Lung (tissue), 12 donors: Measurements from ENCODE around the gene COLEC12. TPM values are rescaled to one million over a fixed set of nuclear protein-coding genes. Genes with fewer than 3 reads are reported as not detected.

Source experiments
- ATAC-seq: fragments of 200-7000 bp; cut with Tn5 transposase; one replicate; pipeline ENCODE4 v1.9.1; 2020; ENCODE audit warnings: moderate number of reproducible peaks; ENCODE audit not compliant: insufficient read depth, low FRiP score
- DNase-seq, 3 donors: peaks; one replicate each; pipeline ENCODE4 v3.0.0-alpha.2; 2013 to 2017
- H3K27ac ChIP-seq, 2 donors: one replicate each; pipeline ENCODE4 v1.5.1; 2013; ENCODE audit warnings: mild to moderate bottlenecking in 2 of 2, moderate library complexity in 2 of 2, control low read depth in 1 of 2, inconsistent platforms in 1 of 2, low read depth in 1 of 2, low read length in 1 of 2
- H3K27me3 ChIP-seq, 3 donors: one replicate each; pipeline ENCODE4 v1.5.1; 2013; ENCODE audit warnings: low read length in 2 of 3; ENCODE audit not compliant: control insufficient read depth in 3 of 3, insufficient read depth in 3 of 3
- H3K36me3 ChIP-seq, 4 donors: one replicate each; pipeline ENCODE4 v1.5.1; 2013; ENCODE audit warnings: low read length in 4 of 4, mild to moderate bottlenecking in 1 of 4, moderate library complexity in 1 of 4; ENCODE audit not compliant: control insufficient read depth in 4 of 4, insufficient read depth in 4 of 4
- H3K4me1 ChIP-seq, 5 donors: one replicate each; pipeline ENCODE4 v1.5.1; 2013; ENCODE audit warnings: low read length in 5 of 5, mild to moderate bottlenecking in 2 of 5, moderate library complexity in 1 of 5; ENCODE audit not compliant: control insufficient read depth in 5 of 5, insufficient read depth in 5 of 5
- H3K4me3 ChIP-seq: one replicate; pipeline ENCODE4 v1.5.1; 2013; ENCODE audit warnings: mild to moderate bottlenecking, control low read depth, moderate library complexity
- H3K9ac ChIP-seq, 2 donors: one replicate each; pipeline ENCODE4 v1.5.1; 2013; ENCODE audit warnings: low read length in 2 of 2, control low read depth in 1 of 2; ENCODE audit not compliant: insufficient read depth in 1 of 2
- H3K9me3 ChIP-seq, 4 donors: one replicate each; pipeline ENCODE4 v1.5.1; 2013; ENCODE audit warnings: low read length in 3 of 4, mild to moderate bottlenecking in 1 of 4, moderate library complexity in 1 of 4; ENCODE audit not compliant: control insufficient read depth in 4 of 4, insufficient read depth in 3 of 4
- WGBS, 2 donors: extraction: QIAGEN DNeasy Blood & Tissue Kit; methylation state at CpG; one replicate each; pipeline ENCODE4 v1.1.7; 2013; 5-methylcytosine and 5-hydroxymethylcytosine counted together
- polyA plus RNA-seq, 2 donors: library from polyadenylated mRNA; stranded (reverse); fragments of 200-250 nt; gene quantifications; one replicate each; pipeline ENCODE4 v1.2.1, GENCODE V29; 2013
- total RNA-seq, 2 donors: library from RNA; depleted of rRNA in 1 of 2; stranded (reverse); fragments of >200 nt in 1 of 2; gene quantifications; one replicate each; pipeline ENCODE4 v1.2.1, GENCODE V29; 2014 to 2021
- TF ChIP-seq, protein P1 (sequence below): IDR thresholded peaks from 2 replicates; pipeline ENCODE4 v1.5.1; 2012; ENCODE audit warnings: mild to moderate bottlenecking; ENCODE audit errors: control extremely low read depth, extremely low read depth
- donor health status: control.
- donor health status: control.
- donor health status: Bipolar disorder and iron deficiency.
- donor health status: healthy.
- donor health status: DM: yes; HTN: yes; CAD: no.

The COLEC12 gene
- total and polyA plus RNA-seq, 4 donors = 10.3 to 108 (median 28.1) TPM

- DNase-seq = no peak
- H3K27ac ChIP-seq = no peak overlapping the region
- ATAC-seq = no peak
Observed at GRCh38 chr18:404061-404636, 96.4 kb downstream of the COLEC12 start.

DNA sequence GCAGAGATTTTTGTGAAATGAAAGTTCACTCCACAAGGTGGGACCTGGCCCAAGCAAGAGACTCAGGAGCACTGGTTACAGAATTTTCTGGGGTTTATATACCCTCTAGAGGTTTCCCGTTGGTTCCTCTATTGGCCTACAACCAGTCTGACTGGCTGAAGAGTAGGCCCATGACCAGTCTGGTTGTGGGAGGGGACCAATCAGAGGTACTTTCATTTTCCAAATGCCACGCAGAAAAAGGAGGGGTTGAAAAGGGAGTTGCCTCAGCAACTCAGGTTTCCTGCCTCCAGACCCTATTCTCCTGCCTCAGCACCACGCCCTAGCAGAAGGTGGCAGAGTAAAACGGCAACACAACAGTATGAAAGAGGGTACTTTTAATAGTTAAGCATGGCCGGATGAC, 98.4 kb downstream of the COLEC12 start:
- WGBS, 2 donors = 84 to 85% methylated on average over 5 of the region's 5 CpGs
- ATAC-seq = no peak
- no peak overlapping the region for H3K9ac ChIP-seq
- TF ChIP-seq, protein P1, sequence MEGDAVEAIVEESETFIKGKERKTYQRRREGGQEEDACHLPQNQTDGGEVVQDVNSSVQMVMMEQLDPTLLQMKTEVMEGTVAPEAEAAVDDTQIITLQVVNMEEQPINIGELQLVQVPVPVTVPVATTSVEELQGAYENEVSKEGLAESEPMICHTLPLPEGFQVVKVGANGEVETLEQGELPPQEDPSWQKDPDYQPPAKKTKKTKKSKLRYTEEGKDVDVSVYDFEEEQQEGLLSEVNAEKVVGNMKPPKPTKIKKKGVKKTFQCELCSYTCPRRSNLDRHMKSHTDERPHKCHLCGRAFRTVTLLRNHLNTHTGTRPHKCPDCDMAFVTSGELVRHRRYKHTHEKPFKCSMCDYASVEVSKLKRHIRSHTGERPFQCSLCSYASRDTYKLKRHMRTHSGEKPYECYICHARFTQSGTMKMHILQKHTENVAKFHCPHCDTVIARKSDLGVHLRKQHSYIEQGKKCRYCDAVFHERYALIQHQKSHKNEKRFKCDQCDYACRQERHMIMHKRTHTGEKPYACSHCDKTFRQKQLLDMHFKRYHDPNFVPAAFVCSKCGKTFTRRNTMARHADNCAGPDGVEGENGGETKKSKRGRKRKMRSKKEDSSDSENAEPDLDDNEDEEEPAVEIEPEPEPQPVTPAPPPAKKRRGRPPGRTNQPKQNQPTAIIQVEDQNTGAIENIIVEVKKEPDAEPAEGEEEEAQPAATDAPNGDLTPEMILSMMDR = no peak
- H3K4me3 ChIP-seq = no peak overlapping the region
- H3K9me3 ChIP-seq = no peaks in the 10 kb centered on the region
- peaks cover 0 to 9% (median 3%) of the 10 kb centered on the region in 4 donors for H3K36me3 ChIP-seq
- no peak overlapping the region for H3K27ac ChIP-seq
- no peak for DNase-seq
- no peaks in the 10 kb centered on the region for H3K27me3 ChIP-seq
- H3K4me1 ChIP-seq = peaks cover 0 to 46% (median 23%) of the 10 kb centered on the region in 5 donors

More at GRCh38 chr18:404061-404636, 96.4 kb downstream of the COLEC12 start:
- Histone ChIP-seq H3K4me3 (no peak overlapping the region), H3K9ac (no peak overlapping the region), H3K9me3 (no peaks in the 10 kb centered on the region), H3K36me3 (peaks cover 0 to 9% (median 3%) of the 10 kb centered on the region in 4 donors), H3K4me1 (peaks cover 0 to 28% (median 13%) of the 10 kb centered on the region in 5 donors), H3K27me3 (no peaks in the 10 kb centered on the region)
- 73 to 77% methylated on average over 8 of the region's 8 CpGs for WGBS, 2 donors
- TF ChIP-seq, protein P1 = no peak

DNA sequence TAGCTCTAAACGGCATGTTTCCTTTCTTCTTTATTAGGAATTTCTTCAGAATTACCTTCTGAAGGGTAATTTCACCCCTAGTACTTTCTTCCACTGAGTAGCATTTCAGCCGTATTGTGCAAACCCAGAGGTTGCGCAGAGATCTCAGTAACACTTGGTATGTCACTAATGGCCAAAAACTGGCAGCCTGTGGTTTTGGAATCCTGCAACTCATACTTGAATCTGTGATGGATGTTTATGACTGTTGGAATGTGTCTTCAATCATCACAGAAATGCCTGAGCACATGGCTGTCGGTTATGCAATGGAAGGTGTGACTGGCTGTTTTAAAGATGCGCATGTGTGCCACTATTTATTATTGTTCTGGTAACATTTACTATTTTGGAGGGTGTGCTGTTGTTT, 100.0 kb downstream of the COLEC12 start:
- DNase-seq = peak; percentile 57 to 87 (median 78)
- no peaks in the 10 kb centered on the region for H3K27me3 ChIP-seq
- peaks cover 0 to 56% (median 29%) of the 10 kb centered on the region in 5 donors for H3K4me1 ChIP-seq
- TF ChIP-seq, protein P1 = no peak
- H3K36me3 ChIP-seq = peaks cover 0 to 6% (median under 1%) of the 10 kb centered on the region in 4 donors
- WGBS, 2 donors = 29 to 66% methylated on average over 5 of the region's 5 CpGs
- no peak overlapping the region for H3K4me3 ChIP-seq
- no peak overlapping the region for H3K27ac ChIP-seq
- H3K9ac ChIP-seq = no peak overlapping the region
- ATAC-seq = no peak
- H3K9me3 ChIP-seq = no peaks in the 10 kb centered on the region
